Measurements from ENCODE around the gene WDR18. TPM values are rescaled to one million over a fixed set of nuclear protein-coding genes. Genes with fewer than 3 reads are reported as not detected.

WDR18 gene, protein sequence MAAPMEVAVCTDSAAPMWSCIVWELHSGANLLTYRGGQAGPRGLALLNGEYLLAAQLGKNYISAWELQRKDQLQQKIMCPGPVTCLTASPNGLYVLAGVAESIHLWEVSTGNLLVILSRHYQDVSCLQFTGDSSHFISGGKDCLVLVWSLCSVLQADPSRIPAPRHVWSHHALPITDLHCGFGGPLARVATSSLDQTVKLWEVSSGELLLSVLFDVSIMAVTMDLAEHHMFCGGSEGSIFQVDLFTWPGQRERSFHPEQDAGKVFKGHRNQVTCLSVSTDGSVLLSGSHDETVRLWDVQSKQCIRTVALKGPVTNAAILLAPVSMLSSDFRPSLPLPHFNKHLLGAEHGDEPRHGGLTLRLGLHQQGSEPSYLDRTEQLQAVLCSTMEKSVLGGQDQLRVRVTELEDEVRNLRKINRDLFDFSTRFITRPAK
- 25.3 and 36.2 TPM in 2 replicates for total RNA-seq

DNA sequence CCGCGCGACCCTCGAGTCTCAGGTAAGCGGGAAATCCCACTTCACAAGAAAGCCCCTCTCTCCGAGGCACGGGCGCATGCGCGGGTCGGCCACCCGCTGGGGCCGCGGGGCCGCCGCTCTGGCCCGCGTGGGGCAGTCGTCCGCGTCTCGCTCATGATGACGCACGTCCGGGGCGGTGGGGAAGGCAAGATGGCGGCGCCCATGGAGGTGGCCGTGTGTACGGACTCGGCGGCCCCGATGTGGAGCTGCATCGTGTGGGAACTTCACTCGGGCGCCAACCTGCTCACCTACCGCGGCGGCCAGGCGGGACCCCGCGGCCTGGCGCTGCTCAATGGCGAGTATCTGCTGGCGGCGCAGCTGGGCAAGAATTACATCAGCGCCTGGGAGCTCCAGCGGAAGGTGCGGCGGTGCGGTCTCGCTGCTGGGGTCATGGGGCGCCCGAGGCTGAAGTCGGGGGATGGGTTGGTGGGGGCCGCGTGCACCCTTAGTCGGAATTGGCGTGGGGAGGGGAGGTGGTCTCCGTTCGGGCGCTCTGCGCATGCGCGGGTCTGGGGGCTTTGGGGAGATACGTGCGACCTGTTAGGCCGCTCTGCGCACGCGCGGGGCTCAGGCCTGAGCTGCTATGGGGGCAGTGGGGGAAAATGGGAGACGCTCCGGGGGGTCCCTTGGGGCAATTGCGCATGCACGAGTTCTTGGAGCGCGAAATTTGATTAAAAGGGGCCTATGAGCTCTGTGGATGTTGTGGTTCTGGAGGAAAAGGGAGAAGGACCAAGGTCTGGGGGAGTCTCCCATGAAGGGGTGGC is at the start of gene WDR18:
TSS of gene WDR18 (plus strand) at position 181 of the 803 bp plus-strand sequence. CDS start at position 190, 9 bp downstream.

DNA sequence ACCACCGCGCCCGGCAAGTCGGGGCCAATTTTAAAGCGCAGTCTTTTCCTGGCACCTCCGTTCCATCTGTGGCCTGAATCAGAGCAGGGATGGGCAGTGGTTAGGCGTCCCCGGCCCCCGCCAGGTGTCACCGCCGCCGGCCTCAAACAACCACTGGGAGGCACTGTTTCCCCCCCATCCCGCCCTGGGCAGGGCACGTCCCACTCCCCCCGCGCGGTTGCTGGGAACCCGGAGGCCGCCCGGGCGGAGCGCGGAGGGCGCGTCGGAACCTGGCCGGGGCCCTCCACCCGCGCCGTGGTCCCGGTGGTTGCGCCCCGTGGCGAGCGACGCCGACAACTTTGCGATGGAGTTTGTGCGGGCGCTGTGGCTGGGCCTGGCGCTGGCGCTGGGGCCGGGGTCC is 15.9 kb downstream of the WDR18 start, which contains the start of gene GRIN3B:
TSS of gene GRIN3B (plus strand) at position 325 of the 400 bp plus-strand sequence. CDS start at position 344, 19 bp downstream.

DNA sequence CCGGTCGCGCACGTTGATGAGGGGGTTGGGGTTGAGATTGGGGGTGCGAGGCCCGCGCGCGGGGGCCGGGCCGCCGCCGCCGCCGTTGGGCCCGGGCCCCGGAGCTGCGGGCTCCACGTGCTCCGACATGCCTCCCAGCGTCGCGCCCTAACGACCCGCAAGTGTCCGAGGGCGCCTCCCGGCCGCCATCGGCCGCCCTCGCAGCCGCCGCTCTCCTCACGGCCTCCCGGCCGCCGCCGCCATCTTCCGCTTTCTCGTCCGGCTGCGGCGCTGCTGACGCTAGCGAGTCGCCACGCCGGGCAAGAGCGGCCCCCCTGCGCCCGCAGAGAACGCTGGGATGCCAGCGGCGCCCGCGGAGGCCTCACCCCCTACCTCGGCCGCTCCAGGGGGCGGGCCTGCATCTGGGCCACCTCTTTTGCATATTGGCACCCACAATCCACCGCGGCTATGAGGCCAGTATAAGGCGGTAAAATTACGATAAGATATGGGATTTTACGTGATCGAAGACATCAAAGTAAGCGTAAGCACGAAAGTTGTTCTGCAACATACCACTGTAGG is 36.8 kb downstream of the WDR18 start, which contains the start of gene TMEM259:
TSS of gene TMEM259 (minus strand) at position 256 of the 558 bp plus-strand sequence. CDS start at position 129, 127 bp downstream.

DNA sequence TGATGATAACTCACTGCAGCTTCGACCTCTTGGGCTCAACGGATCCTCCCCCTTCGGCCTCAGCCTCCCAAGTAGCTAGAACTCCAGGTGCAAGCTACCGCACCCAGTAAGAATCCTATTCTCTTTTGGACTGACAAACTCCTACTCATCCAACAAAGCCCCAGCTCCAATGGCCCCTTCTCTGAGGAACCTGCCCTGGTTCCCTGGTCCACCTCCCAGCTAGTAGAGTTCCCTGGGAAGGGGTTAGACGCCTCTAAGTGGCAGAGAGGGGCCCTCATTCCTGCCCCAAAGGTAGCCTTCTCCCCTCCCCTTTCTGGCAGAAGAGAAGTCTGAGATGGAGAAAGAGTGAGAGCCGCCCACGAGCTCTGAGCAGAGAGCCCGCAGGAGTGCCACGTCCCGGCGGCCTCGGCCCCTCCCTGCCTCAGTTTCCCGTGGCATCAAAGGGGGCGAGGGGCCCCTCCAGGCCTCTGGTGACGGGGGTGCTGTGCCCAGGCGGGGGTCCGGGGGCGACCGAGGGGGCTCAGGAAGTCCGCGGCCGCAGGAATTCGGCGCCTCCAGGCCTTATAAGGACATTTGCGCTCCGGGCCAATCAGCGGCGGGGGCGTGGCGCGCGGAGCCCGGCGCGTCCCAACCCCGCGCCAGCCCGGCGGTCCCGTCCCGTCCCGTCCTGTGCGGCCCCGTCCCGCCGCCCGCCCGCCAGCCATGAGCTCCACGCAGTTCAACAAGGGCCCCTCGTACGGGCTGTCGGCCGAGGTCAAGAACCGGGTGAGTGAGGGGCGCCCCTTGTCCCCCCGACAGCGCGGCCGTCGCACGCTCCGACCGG is 42.0 kb downstream of the WDR18 start, which contains the start of gene CNN2:
TSS of gene CNN2 (plus strand) at position 649 of the 823 bp plus-strand sequence. CDS start at position 703, 54 bp downstream.

DNA sequence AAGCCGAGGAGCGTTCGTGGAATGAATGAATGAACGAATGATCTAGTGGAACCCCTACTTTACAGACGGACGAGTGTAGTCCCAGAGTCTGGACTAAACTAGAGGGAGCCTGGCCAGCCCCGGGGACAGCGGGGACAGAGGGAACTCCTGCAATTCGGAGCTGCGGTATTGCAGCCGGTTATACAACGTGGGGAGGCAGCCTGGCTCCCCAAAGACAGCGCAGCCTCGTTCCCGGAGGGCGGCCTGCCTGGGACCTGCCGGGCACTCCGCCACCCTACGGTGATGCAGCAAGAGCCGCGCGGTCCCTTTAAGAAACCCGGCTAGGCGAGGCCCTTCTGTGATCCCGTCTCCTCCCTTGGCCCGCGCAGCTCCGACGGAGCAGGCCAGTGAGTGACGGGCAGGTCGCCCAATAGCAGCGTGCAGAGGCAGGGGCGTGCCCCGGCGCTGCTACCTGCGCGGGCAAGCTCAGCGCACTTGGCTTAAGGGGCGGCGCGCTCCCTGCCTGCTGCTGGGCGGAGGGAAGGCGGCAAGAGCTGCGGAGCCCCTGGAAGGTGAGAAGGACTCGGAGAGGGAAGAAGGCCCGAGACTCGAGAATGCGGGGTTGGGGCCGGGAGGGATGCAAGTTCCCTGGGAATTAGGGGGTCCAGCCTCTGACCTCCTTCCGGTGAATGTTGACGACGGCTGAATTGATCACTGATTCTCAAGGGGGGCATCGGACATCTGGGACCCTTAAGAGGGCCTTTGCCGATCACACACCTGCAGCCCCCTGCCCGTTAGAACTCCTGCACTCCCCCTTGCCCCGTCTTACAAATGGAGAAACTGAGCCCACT is 55.7 kb downstream of the WDR18 start, which contains the start of gene ABCA7:
TSS of gene ABCA7 (plus strand) at position 462 of the 830 bp plus-strand sequence. CDS start 1,255 bp downstream, outside the sequence.

Other genes with a start within 250 kb of the WDR18 start
- gene MISP, start 233.2 kb upstream of the WDR18 start, total RNA-seq: not detected in 2 replicates
- gene PTBP1, start 186.9 kb upstream of the WDR18 start, total RNA-seq: 139 and 147 TPM in 2 replicates
- gene PLPPR3, start 162.4 kb upstream of the WDR18 start, total RNA-seq: 0.10 and 0.44 TPM in 2 replicates
- gene AZU1, start 156.5 kb upstream of the WDR18 start, total RNA-seq: not detected in 2 replicates
- not detected in 2 replicates for gene PRTN3, start 143.3 kb upstream of the WDR18 start, total RNA-seq
- gene ELANE, start 132.0 kb upstream of the WDR18 start, total RNA-seq: 4.6 and 5.4 TPM in 2 replicates
- gene CFD, start 124.7 kb upstream of the WDR18 start, total RNA-seq: 1,761 and 1,927 TPM in 2 replicates
- 30.8 and 34.1 TPM in 2 replicates for gene MED16, start 91.2 kb upstream of the WDR18 start, total RNA-seq
- not detected in 2 replicates for gene RNU6-9, start 90.9 kb upstream of the WDR18 start, total RNA-seq
- 42.6 and 50.5 TPM in 2 replicates for gene R3HDM4, start 71.1 kb upstream of the WDR18 start, total RNA-seq
- not detected in 2 replicates for gene KISS1R, start 67.0 kb upstream of the WDR18 start, total RNA-seq
- 2.6 and 4.9 TPM in 2 replicates for gene ARID3A, start 58.3 kb upstream of the WDR18 start, total RNA-seq
- 0.88 and 1.2 TPM in 2 replicates for gene GRIN3B, start 16.1 kb downstream of the WDR18 start, total RNA-seq
- 99.7 and 104 TPM in 2 replicates for gene TMEM259, start 36.8 kb downstream of the WDR18 start, total RNA-seq
- gene RNU6-2, start 37.2 kb downstream of the WDR18 start, total RNA-seq: not detected in 2 replicates
- 149 and 154 TPM in 2 replicates for gene CNN2, start 42.3 kb downstream of the WDR18 start, total RNA-seq
- gene ABCA7, start 55.8 kb downstream of the WDR18 start, total RNA-seq: 2.7 and 3.6 TPM in 2 replicates
- gene ARHGAP45, start 82.8 kb downstream of the WDR18 start, total RNA-seq: 0.37 and 0.39 TPM in 2 replicates
- gene POLR2E, start 111.0 kb downstream of the WDR18 start, total RNA-seq: 191 and 315 TPM in 2 replicates
- gene GPX4, start 119.6 kb downstream of the WDR18 start, total RNA-seq: 470 and 535 TPM in 2 replicates
- gene SBNO2, start 189.9 kb downstream of the WDR18 start, total RNA-seq: 37.6 and 40.9 TPM in 2 replicates
- 47.5 and 52.5 TPM in 2 replicates for gene STK11, start 221.4 kb downstream of the WDR18 start, total RNA-seq

Data from cardiac ventricle fibroblast (primary cell).